Measurements from ENCODE around the gene HOATZ. TPM values are rescaled to one million over a fixed set of nuclear protein-coding genes. Genes with fewer than 3 reads are reported as not detected.

HOATZ gene
- polyA plus RNA-seq, 1 of the 3 experiments (the other 2 are of a cell fraction), result 4.9 TPM

- TF ChIP-seq IRF3 (IDR thresholded peaks at IDR 0.05; ENCODE audit: low read depth, low read length), result no peak
Measured at GRCh38 chr11:111549196-111549868, 34.8 kb downstream of the HOATZ start (continued).

- no peak for DNase-seq
- no peaks in the 10 kb centered on the region for H3K9me3 ChIP-seq
- H4K20me1 ChIP-seq (ENCODE audit: insufficient read depth), result no peaks in the 10 kb centered on the region
- peak overlapping the region; percentile 55 for H3K4me2 ChIP-seq
- no peak for TF ChIP-seq USF2 (IDR thresholded peaks at IDR 0.05; ENCODE audit: borderline replicate concordance, low read depth, low read length)
- 0 out of 2 replicates have a peak, but pooled peaks have one; percentile 22 for TF ChIP-seq TEAD4 (IDR thresholded peaks at IDR 0.05; ENCODE audit: borderline replicate concordance, insufficient read depth)
- no peaks in the 10 kb centered on the region for H3K27me3 ChIP-seq (ENCODE audit: insufficient read depth)
- peak overlapping the region; percentile 94 to 99 for H3K27ac ChIP-seq (ENCODE audit: low read depth in 2 of 2, low read length in 1 of 2)
- H3K9me2 ChIP-seq, result no peaks in the 10 kb centered on the region
- peaks cover 75% of the 10 kb centered on the region for H3F3A ChIP-seq (replicated peaks; ENCODE audit: insufficient read depth)
- H3K36me3 ChIP-seq (replicated peaks in 1 of 2; ENCODE audit: control insufficient read depth in 1 of 2, insufficient read depth in 2 of 2, low read length in 1 of 2), result peaks cover 76 to 92% of the 10 kb centered on the region in 2 experiments
- peaks cover 36 to 42% of the 10 kb centered on the region in 2 experiments for H3K4me1 ChIP-seq (ENCODE audit: control insufficient read depth in 1 of 2, insufficient read depth in 2 of 2, low read depth in 1 of 2, low read length in 1 of 2)
- no peak overlapping the region for H3K4me3 ChIP-seq (ENCODE audit: low read depth in 2 of 2, low read length in 1 of 2)
- WGBS (ENCODE audit: low lambda C conversion rate), result 56% methylated on average over 3 of the region's 3 CpGs
- no peak overlapping the region for H2AFZ ChIP-seq (ENCODE audit: low read depth)
- ChIA-PET CTCF (interaction anchor here (1.5 to 1.7 kb wide), 2 partner anchors 95 to 233 kb away, joined by 3 to 4 read pairs; no protein-coding TSS in a partner anchor), POLR2A (no interaction called here)
- H3K79me2 ChIP-seq (ENCODE audit: insufficient read depth), result peaks cover 80% of the 10 kb centered on the region; the same call in 1 of the 2 replicates
- peak overlapping the region; percentile 36; the same call in 1 of the 2 replicates for H3K9ac ChIP-seq
Measured at GRCh38 chr11:111549869-111550203, 35.3 kb downstream of the HOATZ start.

- ChIA-PET POLR2A (no interaction called here), CTCF (interaction anchor here (1.0 to 1.7 kb wide), 3 partner anchors 20 to 232 kb away, joined by 3 to 4 read pairs (median 3); no protein-coding TSS in a partner anchor)
- peak overlapping the region; percentile 36; the same call in 1 of the 2 replicates for H3K9ac ChIP-seq
- no peaks in the 10 kb centered on the region for H3K9me3 ChIP-seq
- no peak overlapping the region for H3K4me3 ChIP-seq (ENCODE audit: low read depth in 2 of 2, low read length in 1 of 2)
- peaks cover 79% of the 10 kb centered on the region for H3F3A ChIP-seq (replicated peaks; ENCODE audit: insufficient read depth)
- no peak for DNase-seq
- peak overlapping the region; percentile 55; the same call in 1 of the 2 replicates for H3K4me2 ChIP-seq
- H3K9me2 ChIP-seq, result no peaks in the 10 kb centered on the region
- H3K36me3 ChIP-seq (replicated peaks in 1 of 2; ENCODE audit: control insufficient read depth in 1 of 2, insufficient read depth in 2 of 2, low read length in 1 of 2), result peaks cover 76 to 93% of the 10 kb centered on the region in 2 experiments
- no peak overlapping the region for H2AFZ ChIP-seq (ENCODE audit: low read depth)
- WGBS (ENCODE audit: low lambda C conversion rate), result 85% methylated on average over 2 of the region's 2 CpGs
- peaks cover 36 to 45% of the 10 kb centered on the region in 2 experiments for H3K4me1 ChIP-seq (ENCODE audit: control insufficient read depth in 1 of 2, insufficient read depth in 2 of 2, low read depth in 1 of 2, low read length in 1 of 2)
- no peak for TF ChIP-seq EZH2phosphoT487 (IDR thresholded peaks at IDR 0.05; ENCODE audit: borderline replicate concordance, low read depth)
- no peak for TF ChIP-seq TAF1 (IDR thresholded peaks at IDR 0.05; ENCODE audit: borderline replicate concordance, low read depth, low read length)
- no peak for TF ChIP-seq NRF1 (IDR thresholded peaks at IDR 0.05; ENCODE audit: low read depth, low read length)
- TF ChIP-seq RCOR1 (IDR thresholded peaks at IDR 0.05; ENCODE audit: low read length), result no peak
- no peak for TF ChIP-seq GABPA (IDR thresholded peaks at IDR 0.05; ENCODE audit: low read depth)
- no peak for TF ChIP-seq USF1 (IDR thresholded peaks at IDR 0.05; ENCODE audit: borderline replicate concordance, low read depth)
- TF ChIP-seq GATA2 (CRISPR knock-in tag; IDR thresholded peaks at IDR 0.05), result no peak
- TF ChIP-seq SMC3 (IDR thresholded peaks at IDR 0.05; ENCODE audit: low read depth, low read length), result no peak
- no peaks in the 10 kb centered on the region for H3K27me3 ChIP-seq (ENCODE audit: insufficient read depth)
- peak overlapping the region; percentile 94 to 99 for H3K27ac ChIP-seq (ENCODE audit: low read depth in 2 of 2, low read length in 1 of 2)
- no peaks in the 10 kb centered on the region for H4K20me1 ChIP-seq (ENCODE audit: insufficient read depth)
- peaks cover 77% of the 10 kb centered on the region; the same call in 1 of the 2 replicates for H3K79me2 ChIP-seq (ENCODE audit: insufficient read depth)
Measured at GRCh38 chr11:111550258-111550657, 35.7 kb downstream of the HOATZ start.

All from SK-N-SH (cell line).